ENCODE data around the gene DTNB. TPM values are rescaled to one million over a fixed set of nuclear protein-coding genes. Genes with fewer than 3 reads are reported as not detected.

DTNB gene
- polyA plus RNA-seq, 1 donor from 2014 or later = 22.5 TPM

GRCh38 chr2:25632396-25632795 lies 41.0 kb downstream of the DTNB start:
- H3K9me2 ChIP-seq (ENCODE audit: insufficient read depth, low read length) = no peaks in the 10 kb centered on the region
- no peak overlapping the region for H2AFZ ChIP-seq (ENCODE audit: low read depth, low read length)
- H3K9ac ChIP-seq (ENCODE audit: low read length) = no peak overlapping the region
- H3K79me2 ChIP-seq (replicated peaks; ENCODE audit: insufficient read depth, low read length) = no peaks in the 10 kb centered on the region
- no peak for TF ChIP-seq MXI1 (conservative IDR thresholded peaks at IDR 0.05; ENCODE audit: poor library complexity, severe bottlenecking)
- no peak for TF ChIP-seq POLR2AphosphoS5 (IDR thresholded peaks at IDR 0.05)
- no peak for TF ChIP-seq SMC3 (conservative IDR thresholded peaks at IDR 0.05; ENCODE audit: poor library complexity)
- TF ChIP-seq RAD21 (conservative IDR thresholded peaks at IDR 0.05) = no peak
- no peak for TF ChIP-seq REST (IDR thresholded peaks at IDR 0.05; ENCODE audit: borderline replicate concordance)
- TF ChIP-seq EP300 (conservative IDR thresholded peaks at IDR 0.05; ENCODE audit: poor library complexity, severe bottlenecking) = no peak
- TF ChIP-seq EZH2 (IDR thresholded peaks at IDR 0.05; ENCODE audit: borderline replicate concordance, insufficient read depth, low read length, poor library complexity, severe bottlenecking) = no peak
- TF ChIP-seq TAF1 (IDR thresholded peaks at IDR 0.05; ENCODE audit: low read depth) = no peak
- no peak for TF ChIP-seq CTCF (IDR thresholded peaks at IDR 0.05; ENCODE audit: poor library complexity, severe bottlenecking)
- no peak overlapping the region for H3K4me3 ChIP-seq (ENCODE audit: low read length)
- H3K9me3 ChIP-seq (ENCODE audit: low read length) = no peaks in the 10 kb centered on the region
- no peaks in the 10 kb centered on the region for H3K27me3 ChIP-seq (ENCODE audit: insufficient read depth, low read depth, low read length)
- H4K20me1 ChIP-seq (ENCODE audit: insufficient read depth) = no peaks in the 10 kb centered on the region
- H3F3A ChIP-seq (ENCODE audit: insufficient read depth, low read length, poor library complexity, severe bottlenecking) = no peaks in the 10 kb centered on the region
- no peak overlapping the region for H3K4me2 ChIP-seq (ENCODE audit: low read length)
- H3K27ac ChIP-seq (ENCODE audit: low read length) = no peak overlapping the region
- no peaks in the 10 kb centered on the region for H3K36me3 ChIP-seq (ENCODE audit: insufficient read depth, low read length)

GRCh38 chr2:25624635-25625034 lies 48.7 kb downstream of the DTNB start:
- Histone ChIP-seq H3K9me3 (ENCODE audit: low read length) (no peaks in the 10 kb centered on the region), H3K9me2 (ENCODE audit: insufficient read depth, low read length) (no peaks in the 10 kb centered on the region), H2AFZ (ENCODE audit: low read depth, low read length) (no peak overlapping the region), H3K36me3 (ENCODE audit: insufficient read depth, low read length) (peaks cover 27% of the 10 kb centered on the region), H3F3A (ENCODE audit: insufficient read depth, low read length, poor library complexity, severe bottlenecking) (no peaks in the 10 kb centered on the region), H3K79me2 (replicated peaks; ENCODE audit: insufficient read depth, low read length) (no peaks in the 10 kb centered on the region), H4K20me1 (ENCODE audit: insufficient read depth) (no peaks in the 10 kb centered on the region), H3K9ac (ENCODE audit: low read length) (no peak overlapping the region), H3K4me3 (ENCODE audit: low read length) (no peak overlapping the region), H3K27ac (ENCODE audit: low read length) (no peak overlapping the region), H3K4me2 (ENCODE audit: low read length) (no peak overlapping the region), H3K27me3 (ENCODE audit: insufficient read depth, low read depth, low read length) (no peaks in the 10 kb centered on the region)
- TF ChIP-seq MXI1 (conservative IDR thresholded peaks at IDR 0.05; ENCODE audit: poor library complexity, severe bottlenecking) (no peak), TAF1 (IDR thresholded peaks at IDR 0.05; ENCODE audit: low read depth) (no peak), SMC3 (conservative IDR thresholded peaks at IDR 0.05; ENCODE audit: poor library complexity) (no peak), POLR2AphosphoS5 (IDR thresholded peaks at IDR 0.05) (no peak), REST (IDR thresholded peaks at IDR 0.05; ENCODE audit: borderline replicate concordance) (no peak), EZH2 (IDR thresholded peaks at IDR 0.05; ENCODE audit: borderline replicate concordance, insufficient read depth, low read length, poor library complexity, severe bottlenecking) (no peak), CTCF (IDR thresholded peaks at IDR 0.05; ENCODE audit: poor library complexity, severe bottlenecking) (no peak), RAD21 (conservative IDR thresholded peaks at IDR 0.05) (no peak), EP300 (conservative IDR thresholded peaks at IDR 0.05; ENCODE audit: poor library complexity, severe bottlenecking) (no peak)
